GM19328 (cell line): Measurements from ENCODE around the gene MSRB1.

Source experiments
- ATAC-seq: cut with Tn5 transposase; IDR thresholded peaks from one replicate; pipeline ENCODE4 v1.9.1; 2021; ENCODE audit warnings: mild to moderate bottlenecking, moderate library complexity; ENCODE audit not compliant: unreplicated experiment

The MSRB1 gene

DNA sequence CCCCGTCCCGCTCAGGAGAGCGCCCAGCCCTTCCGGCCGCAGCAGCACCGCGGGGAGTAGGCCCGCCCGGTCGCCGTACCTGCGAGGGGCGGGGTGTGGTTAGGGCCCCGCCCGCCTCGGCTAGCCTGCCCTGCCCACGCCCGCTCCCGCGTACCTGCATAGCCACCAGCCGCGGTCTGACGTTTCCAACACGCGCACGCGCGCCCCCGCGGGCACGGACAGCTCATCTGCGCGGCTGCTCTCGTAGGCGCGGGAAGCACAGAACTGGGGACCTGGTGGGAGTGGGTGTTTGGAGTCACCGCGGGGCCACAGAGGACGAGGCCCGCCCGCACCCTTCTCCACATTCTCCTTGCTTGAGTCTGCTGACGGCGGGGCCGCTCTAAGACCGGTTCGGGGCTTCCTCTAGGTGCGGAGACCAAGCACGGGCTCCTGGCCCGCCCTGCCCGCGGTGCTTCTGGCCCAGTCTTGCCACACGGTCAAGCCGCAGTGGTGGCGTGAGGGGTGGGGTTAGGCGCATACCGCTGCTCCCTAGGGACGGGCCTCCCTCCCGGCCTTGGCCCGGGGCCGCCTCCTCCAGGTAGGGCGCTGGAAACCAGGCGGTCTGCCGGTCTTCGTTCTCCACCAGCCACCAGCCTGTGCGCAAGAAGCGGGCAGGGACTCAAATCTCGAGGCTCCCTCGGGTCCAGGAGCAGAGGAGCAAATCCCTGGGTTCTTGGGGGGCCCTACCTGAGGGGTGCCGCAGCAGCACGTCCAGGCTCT, 36.5 kb upstream of the MSRB1 start:
- no peak for ATAC-seq

DNA sequence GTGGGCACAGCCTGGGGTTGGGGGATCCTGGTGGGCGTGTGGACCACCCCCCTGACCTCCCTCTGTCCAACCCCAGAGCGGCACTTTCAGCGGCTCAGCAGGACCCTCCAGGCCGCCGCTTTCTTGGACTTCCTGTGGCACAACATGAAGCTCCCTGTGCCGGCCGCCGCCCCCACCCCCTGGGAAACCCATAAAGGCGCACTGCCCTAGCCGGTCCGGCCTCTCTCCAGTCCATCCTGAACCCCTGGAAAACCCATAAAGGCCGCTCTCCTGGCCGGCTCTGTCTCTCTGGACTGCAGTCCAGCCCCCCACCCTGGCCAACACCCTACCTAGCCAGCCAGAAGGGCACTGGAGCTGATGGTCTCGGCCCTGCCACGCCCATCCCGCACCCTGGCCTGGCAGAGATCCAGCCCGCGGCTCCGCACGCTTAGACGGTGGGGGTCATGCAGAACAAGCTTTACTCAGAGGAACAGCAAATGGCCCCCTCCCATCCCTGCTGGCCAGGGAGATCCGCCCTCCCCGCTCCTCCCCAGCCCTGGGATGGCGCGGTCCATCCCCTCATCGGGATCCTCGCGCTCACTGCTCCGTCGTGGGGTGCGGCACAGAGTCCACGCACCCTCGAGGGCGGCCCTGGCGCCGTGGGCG, 35.6 kb upstream of the MSRB1 start:
- ATAC-seq: no peak

DNA sequence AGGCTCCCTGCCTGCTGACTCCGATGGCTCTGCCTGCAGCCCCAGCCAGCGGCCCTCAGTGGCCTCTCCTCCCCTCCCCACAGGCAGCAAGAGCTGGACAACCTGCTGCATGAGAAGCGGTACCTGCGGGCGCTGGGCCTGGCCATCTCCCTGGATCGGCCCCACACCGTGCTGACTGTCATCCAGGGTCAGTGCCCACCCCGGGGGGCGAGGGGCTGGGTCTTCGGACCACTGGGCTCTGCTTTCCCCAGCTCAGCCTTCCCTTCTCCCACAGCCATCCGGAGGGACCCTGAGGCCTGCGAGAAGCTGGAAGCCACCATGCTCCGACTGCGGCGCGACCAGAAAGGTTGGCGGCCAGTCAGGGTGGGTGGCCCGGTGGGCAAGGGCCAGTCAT, 34.9 kb upstream of the MSRB1 start:
- ATAC-seq: no peak

DNA sequence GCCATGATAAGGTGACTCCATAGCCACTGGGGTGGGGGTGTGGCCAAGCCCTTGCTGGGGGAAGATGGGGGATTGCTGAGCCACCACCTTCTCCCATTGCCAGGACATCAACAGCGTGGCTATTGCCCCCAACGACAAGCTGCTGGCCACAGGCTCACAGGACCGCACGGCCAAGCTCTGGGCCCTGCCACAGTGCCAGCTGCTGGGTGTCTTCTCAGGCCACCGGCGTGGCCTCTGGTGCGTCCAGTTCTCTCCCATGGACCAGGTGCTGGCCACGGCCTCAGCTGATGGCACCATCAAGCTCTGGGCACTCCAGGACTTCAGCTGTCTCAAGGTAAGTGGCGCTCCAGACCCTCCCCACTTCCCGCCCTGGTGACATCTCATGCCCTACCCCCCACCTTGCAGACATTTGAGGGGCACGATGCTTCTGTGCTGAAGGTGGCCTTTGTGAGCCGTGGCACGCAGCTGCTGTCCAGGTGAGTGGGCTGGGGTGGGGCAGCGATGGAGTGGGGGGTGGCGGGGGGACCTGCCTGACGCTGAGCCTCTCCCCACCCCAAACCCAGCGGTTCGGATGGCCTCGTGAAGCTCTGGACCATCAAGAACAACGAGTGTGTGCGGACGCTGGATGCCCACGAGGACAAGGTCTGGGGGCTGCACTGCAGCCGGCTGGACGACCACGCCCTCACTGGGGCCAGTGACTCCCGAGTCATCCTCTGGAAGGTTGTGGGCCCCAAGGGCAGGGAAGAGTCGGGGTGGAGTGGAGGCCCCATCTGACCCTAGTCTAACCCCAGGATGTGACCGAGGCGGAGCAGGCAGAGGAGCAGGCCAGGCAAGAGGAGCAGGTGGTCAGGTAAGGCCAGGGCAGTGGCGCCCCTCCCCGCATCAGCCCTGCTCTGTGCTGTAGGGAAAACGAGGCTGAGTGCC, 34.2 kb upstream of the MSRB1 start:
- no peak for ATAC-seq

DNA sequence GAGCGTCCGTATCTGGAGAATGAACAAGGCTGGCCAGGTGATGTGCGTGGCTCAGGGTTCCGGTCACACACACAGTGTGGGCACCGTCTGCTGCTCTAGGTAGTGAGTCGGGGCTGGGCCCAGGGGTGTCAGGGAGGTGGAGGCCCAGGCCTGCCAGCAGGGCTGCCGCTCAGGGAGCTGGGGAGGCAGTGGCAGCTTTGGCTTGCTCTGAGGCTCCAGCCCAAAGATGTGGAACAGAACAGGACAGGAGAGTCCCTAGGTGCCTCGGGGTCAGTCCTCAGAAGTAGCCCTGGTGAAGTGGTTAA, 33.2 kb upstream of the MSRB1 start:
- no peak for ATAC-seq

DNA sequence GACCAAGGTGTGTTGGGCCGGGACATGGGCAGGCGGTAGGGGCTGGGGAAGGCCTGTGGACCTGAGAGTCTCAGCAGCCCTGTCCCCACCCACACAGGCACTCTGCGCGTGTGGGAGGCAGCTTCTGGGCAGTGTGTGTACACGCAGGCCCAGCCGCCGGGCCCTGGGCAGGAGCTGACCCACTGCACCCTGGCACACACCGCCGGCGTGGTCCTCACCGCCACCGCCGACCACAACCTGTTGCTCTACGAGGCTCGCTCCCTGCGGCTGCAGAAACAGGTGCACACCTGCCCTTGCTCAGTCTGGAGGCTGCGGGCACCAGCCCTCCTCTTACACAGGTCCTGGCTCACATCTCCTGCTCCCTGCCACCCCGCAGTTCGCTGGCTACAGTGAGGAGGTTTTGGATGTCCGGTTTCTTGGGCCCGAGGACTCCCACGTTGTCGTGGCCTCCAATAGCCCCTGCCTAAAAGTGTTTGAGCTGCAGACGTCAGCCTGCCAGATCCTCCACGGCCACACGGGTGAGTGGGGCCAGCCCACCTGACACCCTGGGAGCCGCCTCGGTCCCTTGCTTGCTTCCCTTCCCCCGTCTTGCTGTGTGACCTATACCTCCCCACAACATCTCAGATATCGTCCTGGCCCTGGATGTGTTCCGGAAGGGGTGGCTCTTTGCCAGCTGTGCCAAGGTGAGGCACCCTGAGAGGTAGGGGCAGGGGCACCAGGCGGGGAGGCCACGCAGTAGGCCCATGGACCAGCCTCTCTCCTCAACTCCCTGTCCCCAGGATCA, 32.6 kb upstream of the MSRB1 start:
- ATAC-seq: no peak

DNA sequence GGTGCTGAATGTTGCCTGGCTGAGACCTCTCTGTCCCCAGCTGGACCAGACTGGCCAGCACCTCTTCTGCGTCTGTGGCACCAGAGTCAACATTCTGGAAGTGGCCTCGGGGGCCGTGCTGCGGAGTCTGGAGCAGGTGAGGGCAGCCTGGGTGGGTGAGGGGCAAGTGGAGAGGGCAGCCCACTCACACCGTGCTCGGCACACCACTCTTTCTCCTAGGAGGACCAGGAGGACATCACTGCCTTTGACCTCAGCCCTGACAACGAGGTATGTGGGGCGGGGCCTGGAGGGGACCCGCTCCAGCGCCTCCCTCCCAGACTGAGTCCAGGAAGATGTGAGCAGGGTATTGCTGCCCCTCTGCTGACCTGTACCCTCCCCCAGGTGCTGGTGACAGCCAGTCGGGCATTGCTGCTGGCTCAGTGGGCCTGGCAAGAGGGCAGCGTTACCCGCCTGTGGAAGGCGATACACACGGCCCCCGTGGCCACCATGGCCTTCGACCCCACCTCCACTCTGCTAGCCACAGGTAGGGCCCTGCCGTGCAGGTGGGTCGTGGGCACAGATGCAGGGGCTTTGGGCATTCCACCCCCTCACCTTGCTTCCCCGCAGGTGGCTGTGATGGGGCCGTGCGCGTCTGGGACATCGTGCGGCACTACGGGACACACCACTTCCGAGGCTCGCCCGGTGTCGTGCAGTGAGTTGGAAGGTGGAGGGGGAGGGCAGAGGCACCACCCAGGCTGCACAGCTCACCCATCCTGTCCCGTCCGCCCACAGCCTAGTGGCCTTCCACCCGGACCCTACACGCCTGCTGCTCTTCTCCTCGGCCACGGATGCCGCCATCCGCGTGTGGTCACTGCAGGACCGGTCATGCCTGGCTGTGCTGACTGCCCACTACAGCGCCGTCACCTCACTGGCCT, 31.4 kb upstream of the MSRB1 start:
- no peak for ATAC-seq

DNA sequence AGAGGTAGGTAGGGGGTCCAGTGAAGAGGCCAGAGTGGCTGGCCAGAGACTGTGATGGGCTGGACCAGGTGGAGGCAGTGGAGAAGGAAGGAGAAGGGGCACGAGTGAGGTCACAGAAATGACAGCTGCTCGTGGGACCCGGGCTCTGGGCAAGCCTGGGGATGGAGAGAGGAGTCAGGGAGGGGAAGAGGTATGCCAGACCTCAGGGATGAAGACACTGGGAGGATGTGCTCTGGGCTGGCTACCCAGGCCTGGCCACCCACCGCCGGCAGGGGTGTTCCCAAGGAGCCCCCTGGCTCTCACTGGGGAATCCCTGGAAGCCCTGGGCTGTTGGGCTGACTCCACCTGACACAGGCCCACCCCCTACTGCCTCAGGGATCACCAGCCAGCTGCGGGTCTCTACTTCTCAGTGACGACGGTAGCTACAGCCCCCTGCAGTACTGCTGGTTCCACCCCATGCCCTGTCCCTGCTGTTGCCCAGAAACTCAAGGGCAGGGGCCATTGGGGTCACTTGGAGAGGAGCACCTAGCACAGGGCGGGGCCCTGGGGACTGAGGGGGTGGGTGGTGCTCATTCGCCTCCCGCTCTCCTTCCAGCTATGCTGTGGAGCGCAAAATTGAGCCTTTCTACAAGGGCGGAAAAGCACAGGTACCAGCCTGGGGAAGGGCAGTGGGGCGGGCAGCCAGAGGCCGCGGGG, 30.6 kb upstream of the MSRB1 start:
- no peak for ATAC-seq

DNA sequence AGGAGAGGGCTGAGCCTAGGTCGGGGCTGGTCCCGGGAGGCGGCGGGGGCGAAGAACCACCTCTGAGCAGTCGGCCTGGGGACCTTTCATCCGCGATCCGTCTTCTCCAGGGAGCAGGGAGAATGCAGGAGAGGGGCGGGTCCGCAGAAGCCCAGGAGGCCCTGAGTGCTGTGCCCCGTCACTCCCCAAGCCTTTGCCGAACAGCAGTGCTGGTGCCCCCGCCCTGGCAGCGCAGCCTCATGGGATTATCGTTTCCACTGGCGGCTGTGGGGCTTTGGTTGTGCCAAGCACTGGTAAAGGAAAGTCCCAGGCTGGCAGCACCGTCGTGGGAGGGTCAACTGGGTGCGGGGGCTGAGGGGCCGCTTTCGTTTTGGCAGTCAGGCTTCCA, 29.5 kb upstream of the MSRB1 start:
- ATAC-seq: no peak

DNA sequence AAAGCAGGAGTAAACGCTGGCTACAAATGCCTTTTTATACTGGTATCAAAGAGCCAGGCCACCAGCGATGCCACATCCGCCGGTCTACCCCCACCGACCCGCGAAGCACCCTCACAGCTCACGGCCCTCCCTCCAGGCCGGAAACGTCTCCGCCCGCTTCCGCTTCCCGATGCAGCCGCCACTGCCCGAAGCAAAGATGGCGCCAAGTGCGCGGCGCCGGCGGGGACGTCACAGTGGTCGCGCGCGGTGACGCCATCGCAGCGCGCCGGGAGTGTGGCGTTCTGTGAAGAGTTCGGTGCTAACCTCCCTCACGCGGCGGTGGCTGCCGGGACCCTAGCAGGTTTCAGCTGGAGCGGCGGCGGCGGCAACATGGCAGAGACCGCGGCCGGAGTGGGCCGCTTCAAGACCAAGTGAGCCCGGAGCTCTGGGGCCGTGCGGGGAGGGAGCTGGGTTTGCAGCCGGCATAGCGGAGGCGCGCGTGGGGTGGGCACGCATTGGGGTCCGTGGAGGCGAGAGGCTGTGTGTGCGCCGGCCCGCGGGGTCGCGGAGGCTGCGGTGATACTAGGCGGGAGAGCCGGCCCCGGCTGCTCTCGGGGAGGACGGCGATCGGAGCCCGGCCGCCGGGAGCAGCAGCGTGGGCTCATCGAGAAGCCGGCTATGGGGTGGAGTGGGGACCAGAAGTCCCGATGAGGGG, 28.9 kb upstream of the MSRB1 start, which contains the start of gene TBL3:
TBL3 (plus strand) TSS at position 258 of the 694 bp plus-strand sequence; CDS start at position 370, 112 bp downstream.
- ATAC-seq: peak; percentile 65

DNA sequence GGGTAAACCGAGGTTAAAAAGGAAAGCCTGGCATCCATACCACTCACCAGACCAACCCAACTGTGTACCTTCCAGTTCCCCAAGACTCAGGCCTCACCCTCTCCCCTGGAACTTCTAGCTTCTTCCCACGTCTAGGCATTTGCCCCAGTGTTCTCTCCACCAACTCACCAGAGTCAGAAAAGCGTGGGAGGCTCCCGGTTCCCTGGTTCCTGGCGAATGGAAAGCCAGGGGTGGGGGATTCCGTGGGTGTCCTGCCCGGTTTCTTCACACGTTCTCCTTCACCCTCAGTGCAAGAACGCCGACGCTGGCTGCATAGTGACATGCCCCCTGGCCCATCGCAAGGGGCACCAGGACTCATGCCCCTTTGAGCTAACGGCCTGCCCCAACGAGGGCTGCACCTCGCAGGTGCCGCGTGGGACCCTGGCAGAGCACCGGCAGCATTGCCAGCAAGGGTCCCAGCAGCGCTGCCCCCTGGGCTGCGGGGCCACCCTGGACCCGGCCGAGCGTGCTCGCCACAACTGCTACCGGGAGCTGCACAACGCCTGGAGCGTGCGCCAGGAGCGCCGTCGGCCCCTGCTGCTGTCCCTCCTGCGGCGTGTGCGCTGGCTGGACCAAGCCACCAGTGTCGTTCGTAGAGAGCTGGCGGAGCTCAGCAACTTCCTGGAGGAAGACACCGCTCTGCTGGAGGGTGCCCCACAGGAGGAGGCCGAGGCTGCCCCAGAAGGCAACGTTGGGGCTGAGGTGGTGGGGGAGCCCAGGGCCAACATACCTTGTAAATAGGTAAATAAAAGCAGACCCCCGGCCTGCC, 25.4 kb upstream of the MSRB1 start:
- no peak for ATAC-seq

DNA sequence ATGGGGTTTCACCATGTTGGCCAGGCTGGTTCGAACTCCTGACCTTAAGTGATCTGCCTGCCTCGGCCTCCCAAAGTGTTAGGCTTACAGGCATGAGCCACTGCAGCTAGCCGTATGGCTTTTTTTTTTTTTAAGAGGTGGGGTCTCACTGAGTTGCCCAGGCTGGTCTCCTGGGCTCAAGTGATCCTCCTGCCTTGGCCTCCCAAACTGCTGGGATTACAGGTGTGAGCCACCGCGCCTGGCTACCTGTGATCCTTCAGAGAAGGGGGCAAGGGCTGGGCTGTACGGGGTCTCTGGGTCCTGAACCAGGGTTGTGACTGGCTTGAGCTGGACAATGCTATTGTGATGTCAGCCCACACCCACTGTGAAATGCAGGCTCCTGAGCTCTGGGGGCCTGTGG, 23.5 kb upstream of the MSRB1 start, which contains the start of gene RNF151:
RNF151 (plus strand) TSS at position 397 of the 400 bp plus-strand sequence. CDS start 26 bp downstream, outside the sequence.
- no peak for ATAC-seq

DNA sequence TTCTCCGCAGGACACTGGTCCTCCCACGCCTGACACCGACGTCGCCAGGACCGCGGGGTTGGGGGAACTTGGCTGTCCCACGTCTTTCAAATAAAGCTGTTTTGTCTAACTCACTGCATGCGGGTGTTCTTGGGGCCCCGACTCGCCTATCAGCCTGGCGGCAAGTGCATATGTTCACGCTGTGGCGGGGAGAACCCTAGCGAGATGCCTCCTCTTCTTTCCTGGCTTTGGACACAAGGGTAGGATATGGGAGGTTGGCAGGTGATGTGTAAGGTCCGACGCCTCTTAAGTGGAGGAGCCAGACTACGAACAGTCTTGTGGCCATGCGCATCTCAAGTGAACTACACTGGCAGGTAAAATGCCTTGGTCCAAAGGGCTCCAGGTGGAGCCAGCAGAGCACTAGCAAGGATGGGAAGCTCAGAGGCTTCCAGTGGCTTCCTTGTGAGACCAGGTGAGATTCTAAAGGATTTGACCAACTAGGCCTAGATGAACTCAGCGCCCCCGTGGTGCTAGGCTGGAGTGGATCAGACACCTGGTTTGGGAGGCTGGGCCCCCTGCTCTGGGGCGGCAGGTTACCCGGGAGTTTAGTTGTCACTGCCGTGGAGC, 22.5 kb upstream of the MSRB1 start:
- no peak for ATAC-seq

DNA sequence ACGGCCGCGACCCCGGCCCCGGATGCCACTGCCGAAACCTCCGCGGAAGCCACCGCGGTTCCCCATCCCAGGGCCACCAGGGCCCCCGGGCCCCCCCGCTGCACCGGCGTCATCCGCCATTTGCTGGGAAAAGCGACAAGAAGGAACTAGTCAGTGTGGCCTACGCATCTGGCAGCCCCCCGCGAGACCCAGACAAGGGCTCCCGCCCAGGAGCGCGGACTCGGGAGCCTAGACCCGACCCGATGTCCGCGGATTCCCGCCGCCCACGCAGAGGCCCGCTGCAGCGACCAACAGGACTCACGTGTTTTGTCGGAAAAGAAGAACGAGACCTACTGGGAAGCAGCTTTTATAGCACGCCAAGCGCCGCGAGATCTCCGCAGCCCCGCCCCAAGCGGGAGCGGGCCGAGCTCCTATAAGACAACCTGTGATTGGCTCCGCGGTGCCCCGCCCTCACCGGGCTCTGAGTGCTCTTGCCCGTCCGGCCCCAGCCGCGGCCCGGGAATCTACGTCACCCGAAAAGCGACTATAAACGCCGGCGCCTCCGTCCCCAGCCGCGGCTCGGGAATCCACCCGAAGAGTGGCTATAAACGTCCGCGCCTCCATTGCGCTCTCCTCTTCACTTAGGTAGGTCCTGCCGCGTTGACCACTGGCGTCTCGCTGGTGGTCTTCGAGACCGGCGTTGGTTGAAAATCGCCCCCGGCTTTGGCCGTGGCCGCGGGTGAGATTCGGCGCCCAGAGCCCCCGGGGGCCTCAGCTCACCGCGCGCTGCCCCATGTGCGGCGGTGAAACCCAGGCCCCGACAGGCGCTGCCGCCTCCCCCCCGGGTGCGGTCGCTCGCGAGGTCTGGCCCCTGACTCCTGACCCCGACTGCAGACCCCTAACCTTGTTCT, 21.8 kb upstream of the MSRB1 start, which contains the start of gene RPS2:
RPS2 (minus strand) TSS at position 321 of the 890 bp plus-strand sequence; CDS start at position 120, 201 bp downstream.
- peak; percentile 63 for ATAC-seq

DNA sequence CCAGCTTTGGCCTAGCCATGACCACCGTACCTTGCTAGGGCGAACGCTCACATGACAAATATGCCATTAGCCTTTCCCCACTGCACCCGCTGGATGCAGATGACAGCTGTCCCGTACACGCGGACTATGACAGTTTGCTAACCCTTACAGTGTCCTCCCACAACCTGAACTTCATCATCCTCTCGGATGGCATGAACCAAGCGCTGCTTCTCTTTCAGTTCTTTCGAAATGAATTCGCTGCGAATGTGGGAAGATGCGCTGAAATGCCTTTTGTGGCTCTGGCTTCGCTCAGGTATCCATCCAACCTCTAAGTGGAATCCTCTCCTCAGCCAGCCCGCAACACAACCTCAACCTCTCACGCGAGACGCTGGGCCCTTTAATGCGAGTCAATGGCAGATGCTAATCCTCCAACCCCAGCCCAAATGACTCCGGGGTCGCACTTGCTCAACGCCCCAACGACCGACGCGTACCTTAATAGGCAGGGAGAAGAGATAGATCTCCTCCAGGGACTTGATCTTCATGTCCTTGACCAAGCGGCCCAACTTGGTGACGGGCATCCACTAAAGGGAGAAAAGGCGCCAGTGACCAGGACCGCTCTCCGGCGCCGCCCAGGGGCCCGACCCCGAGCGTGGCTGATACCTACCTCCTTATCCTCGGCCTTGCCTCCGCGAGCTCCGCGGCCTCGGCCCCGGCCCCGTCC, 21.0 kb upstream of the MSRB1 start:
- peak; percentile 2 for ATAC-seq
